Measurements from ENCODE around the gene CHMP3. TPM values are rescaled to one million over a fixed set of nuclear protein-coding genes. Genes with fewer than 3 reads are reported as not detected.

The CHMP3 gene
- total and polyA plus RNA-seq, 4 donors: 92.7 to 202 (median 146) TPM

DNA sequence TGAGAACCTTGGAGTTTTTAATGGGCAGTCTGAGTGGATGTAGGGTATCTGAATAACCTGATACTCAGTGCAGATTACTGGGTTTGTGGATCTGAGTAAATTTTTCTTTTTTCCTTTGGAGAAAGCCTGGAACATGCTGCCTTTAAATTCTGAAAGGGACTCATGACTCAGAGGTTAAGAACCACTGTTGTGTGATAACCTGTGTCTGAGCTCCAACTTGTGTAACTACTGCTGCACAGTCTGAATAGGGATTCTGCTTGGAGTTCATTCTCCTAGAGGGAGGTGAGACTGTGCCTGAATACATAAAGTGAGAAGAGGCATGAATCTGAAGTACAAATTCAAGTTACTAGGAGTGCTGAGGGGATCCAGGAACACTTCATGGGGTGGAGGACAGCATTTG lies 85.9 kb downstream of the CHMP3 start:
- H3K27ac ChIP-seq (ENCODE audit: low read depth in 1 of 2, low read length in 2 of 2): peak overlapping the region; percentile 30 to 83
- no peaks in the 10 kb centered on the region for H3K27me3 ChIP-seq (ENCODE audit: control insufficient read depth in 1 of 2, insufficient read depth in 2 of 2, low read length in 1 of 2)
- intact Hi-C loops (cut with DNase I): no loop called here
- H3K4me1 ChIP-seq (ENCODE audit: control insufficient read depth in 1 of 2, insufficient read depth in 2 of 2, low read length in 2 of 2): peaks cover 7 to 12% of the 10 kb centered on the region in 2 donors
- DNase-seq (no peak), ATAC-seq (ENCODE audit: low FRiP score) (peak; percentile 51)
- peaks cover 4 to 11% of the 10 kb centered on the region in 2 donors for H3K36me3 ChIP-seq (ENCODE audit: control insufficient read depth in 1 of 2, insufficient read depth in 2 of 2, low read length in 1 of 2)
- H3K9me3 ChIP-seq (ENCODE audit: control insufficient read depth, low read length): no peaks in the 10 kb centered on the region
- no peak overlapping the region for H3K4me3 ChIP-seq (ENCODE audit: low read length in 2 of 2)

GRCh38 chr2:86476918-86477317 lies 86.3 kb downstream of the CHMP3 start:
- intact Hi-C loops (cut with DNase I): no loop called here
- peaks cover 6 to 8% of the 10 kb centered on the region in 2 donors for H3K4me1 ChIP-seq (ENCODE audit: control insufficient read depth in 1 of 2, insufficient read depth in 2 of 2, low read length in 2 of 2)
- H3K4me3 ChIP-seq (ENCODE audit: low read length in 2 of 2): no peak overlapping the region
- 16 to 21% methylated on average over 3 of the region's 3 CpGs for WGBS, 2 donors
- H3K27me3 ChIP-seq (ENCODE audit: control insufficient read depth in 1 of 2, insufficient read depth in 2 of 2, low read length in 1 of 2): no peaks in the 10 kb centered on the region
- DNase-seq (no peak), ATAC-seq (ENCODE audit: low FRiP score) (no peak)
- peaks cover 4 to 7% of the 10 kb centered on the region in 2 donors for H3K36me3 ChIP-seq (ENCODE audit: control insufficient read depth in 1 of 2, insufficient read depth in 2 of 2, low read length in 1 of 2)
- peak overlapping the region; percentile 30 to 83 for H3K27ac ChIP-seq (ENCODE audit: low read depth in 1 of 2, low read length in 2 of 2)
- H3K9me3 ChIP-seq (ENCODE audit: control insufficient read depth, low read length): no peaks in the 10 kb centered on the region

DNA sequence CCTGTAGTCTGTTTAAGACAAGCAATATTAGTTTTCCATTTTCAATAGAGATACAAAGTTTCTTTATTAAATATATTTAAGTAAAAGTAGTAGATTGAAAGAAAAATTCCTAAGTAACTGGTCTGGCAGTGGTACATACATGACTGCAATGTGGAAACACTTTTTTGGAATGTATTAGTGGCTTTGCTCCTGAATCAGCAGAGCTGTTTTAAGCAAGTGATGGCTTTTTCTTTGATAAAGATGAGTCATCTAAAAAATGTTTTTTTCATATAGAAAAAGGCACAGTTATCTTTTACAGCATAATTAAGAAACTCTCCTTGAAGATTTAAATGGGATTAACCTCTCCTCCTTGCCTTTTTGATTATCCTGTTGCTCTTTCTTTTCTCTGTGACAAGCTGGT lies 87.2 kb downstream of the CHMP3 start:
- H3K4me1 ChIP-seq (ENCODE audit: control insufficient read depth in 1 of 2, insufficient read depth in 2 of 2, low read length in 2 of 2): peaks cover 6 to 8% of the 10 kb centered on the region in 2 donors
- H3K27ac ChIP-seq (ENCODE audit: low read depth in 1 of 2, low read length in 2 of 2): peak overlapping the region; percentile 30 to 32

DNA sequence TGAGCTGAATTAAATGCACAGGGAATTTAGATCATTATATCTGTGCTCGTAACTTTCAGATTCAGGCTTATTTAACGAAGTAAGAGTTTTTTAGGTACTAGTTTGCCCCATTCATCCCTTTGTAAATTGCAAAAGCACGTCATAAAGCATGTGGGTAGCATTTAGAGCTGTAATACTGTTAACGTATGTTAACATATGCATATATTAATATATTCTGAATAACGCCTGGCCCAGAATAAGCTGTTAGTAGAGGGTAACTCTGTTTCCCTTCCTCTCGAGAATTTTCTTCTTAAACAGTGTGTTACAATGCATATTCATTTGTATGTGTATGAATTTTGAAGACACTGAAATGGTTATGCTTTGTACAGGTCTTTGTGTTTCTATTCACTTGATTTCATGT lies 91.6 kb downstream of the CHMP3 start:
- no peaks in the 10 kb centered on the region for H3K27me3 ChIP-seq (ENCODE audit: control insufficient read depth in 1 of 2, insufficient read depth in 2 of 2, low read length in 1 of 2)
- DNase-seq: no peak
- WGBS, 2 donors: 94 to 96% methylated on average over 6 of the region's 6 CpGs
- no peak for ATAC-seq (ENCODE audit: low FRiP score)
- peaks cover under 1 to 3% of the 10 kb centered on the region in 2 donors for H3K4me1 ChIP-seq (ENCODE audit: control insufficient read depth in 1 of 2, insufficient read depth in 2 of 2, low read length in 2 of 2)
- H3K27ac ChIP-seq (ENCODE audit: low read depth in 1 of 2, low read length in 2 of 2): no peak overlapping the region
- intact Hi-C loops (cut with DNase I): no loop called here
- no peaks in the 10 kb centered on the region for H3K9me3 ChIP-seq (ENCODE audit: control insufficient read depth, low read length)
- H3K4me3 ChIP-seq (ENCODE audit: low read length in 2 of 2): no peak overlapping the region
- H3K36me3 ChIP-seq (ENCODE audit: control insufficient read depth in 1 of 2, insufficient read depth in 2 of 2, low read length in 1 of 2): peaks cover 4 to 5% of the 10 kb centered on the region in 2 donors

More for the DNA sequence above, 87.2 kb downstream of the CHMP3 start:
- DNase-seq (no peak), ATAC-seq (ENCODE audit: low FRiP score) (no peak)
- peaks cover 4 to 5% of the 10 kb centered on the region in 2 donors for H3K36me3 ChIP-seq (ENCODE audit: control insufficient read depth in 1 of 2, insufficient read depth in 2 of 2, low read length in 1 of 2)
- no peaks in the 10 kb centered on the region for H3K9me3 ChIP-seq (ENCODE audit: control insufficient read depth, low read length)
- H3K27me3 ChIP-seq (ENCODE audit: control insufficient read depth in 1 of 2, insufficient read depth in 2 of 2, low read length in 1 of 2): no peaks in the 10 kb centered on the region
- intact Hi-C loops (cut with DNase I): no loop called here
- H3K4me3 ChIP-seq (ENCODE audit: low read length in 2 of 2): no peak overlapping the region

DNA sequence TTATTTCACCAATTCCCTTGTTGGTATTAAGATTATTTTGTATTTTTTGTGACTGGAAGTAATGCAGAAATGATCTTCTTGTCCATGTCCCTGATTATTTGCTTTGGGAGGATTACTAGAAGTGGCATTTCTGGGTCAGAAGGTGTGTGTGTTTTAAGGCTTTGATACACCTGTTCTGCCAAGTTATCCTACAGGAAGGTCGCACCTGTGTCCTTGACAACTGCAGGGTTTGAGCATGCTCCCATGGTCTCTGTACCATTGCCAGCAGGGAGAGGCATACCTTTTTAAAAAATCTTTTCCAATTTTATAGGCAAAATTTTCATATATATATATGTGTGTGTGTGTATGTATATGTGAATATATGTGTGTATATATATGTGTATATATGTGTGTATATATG lies 92.4 kb downstream of the CHMP3 start:
- Histone ChIP-seq H3K27me3 (ENCODE audit: control insufficient read depth in 1 of 2, insufficient read depth in 2 of 2, low read length in 1 of 2) (no peaks in the 10 kb centered on the region), H3K9me3 (ENCODE audit: control insufficient read depth, low read length) (no peaks in the 10 kb centered on the region), H3K27ac (ENCODE audit: low read depth in 1 of 2, low read length in 2 of 2) (no peak overlapping the region), H3K4me3 (ENCODE audit: low read length in 2 of 2) (no peak overlapping the region), H3K36me3 (ENCODE audit: control insufficient read depth in 1 of 2, insufficient read depth in 2 of 2, low read length in 1 of 2) (peaks cover 4 to 9% of the 10 kb centered on the region in 2 donors), H3K4me1 (ENCODE audit: control insufficient read depth in 1 of 2, insufficient read depth in 2 of 2, low read length in 2 of 2) (no peaks in the 10 kb centered on the region)
- DNase-seq (no peak), ATAC-seq (ENCODE audit: low FRiP score) (no peak)
- WGBS, 2 donors: 96 to 100% methylated on average over 1 of the region's 1 CpG
- intact Hi-C loops (cut with DNase I): no loop called here

GRCh38 chr2:86468162-86469033 lies 94.8 kb downstream of the CHMP3 start:
- intact Hi-C loops (cut with DNase I): no loop called here
- peaks cover 2 to 8% of the 10 kb centered on the region in 2 donors for H3K36me3 ChIP-seq (ENCODE audit: control insufficient read depth in 1 of 2, insufficient read depth in 2 of 2, low read length in 1 of 2)

DNA sequence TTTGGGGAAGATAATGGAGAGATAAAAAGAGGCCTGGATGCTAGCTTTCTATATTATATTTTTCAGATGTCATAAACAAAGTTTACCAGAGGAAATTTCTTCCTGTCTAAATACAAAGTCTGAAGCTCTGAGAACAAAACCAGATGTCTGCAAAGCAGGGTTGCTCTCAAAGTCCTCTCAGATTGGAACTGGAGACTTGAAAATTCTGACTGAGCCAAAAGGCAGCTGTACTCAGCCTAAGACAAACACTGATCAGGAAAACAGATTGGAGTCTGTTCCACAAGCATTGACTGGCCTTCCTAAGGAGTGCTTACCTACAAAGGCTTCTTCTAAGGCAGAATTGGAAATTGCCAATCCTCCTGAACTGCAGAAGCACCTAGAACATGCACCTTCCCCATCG lies 96.9 kb downstream of the CHMP3 start:
- no peak for ATAC-seq (ENCODE audit: low FRiP score)

More at GRCh38 chr2:86468162-86469033, 94.8 kb downstream of the CHMP3 start:
- Histone ChIP-seq H3K27ac (ENCODE audit: low read depth in 1 of 2, low read length in 2 of 2) (no peak overlapping the region), H3K27me3 (ENCODE audit: control insufficient read depth in 1 of 2, insufficient read depth in 2 of 2, low read length in 1 of 2) (no peaks in the 10 kb centered on the region), H3K4me1 (ENCODE audit: control insufficient read depth in 1 of 2, insufficient read depth in 2 of 2, low read length in 2 of 2) (peaks cover 0 to 2% of the 10 kb centered on the region in 2 donors), H3K4me3 (ENCODE audit: low read length in 2 of 2) (no peak overlapping the region), H3K9me3 (ENCODE audit: control insufficient read depth, low read length) (no peaks in the 10 kb centered on the region)
- DNase-seq (no peak), ATAC-seq (ENCODE audit: low FRiP score) (no peak)
- 89 to 90% methylated on average over 7 of the region's 7 CpGs for WGBS, 2 donors

GRCh38 chr2:86464652-86465051 lies 98.6 kb downstream of the CHMP3 start:
- WGBS, 2 donors: 57 to 60% methylated on average over 3 of the region's 3 CpGs
- Histone ChIP-seq H3K36me3 (ENCODE audit: control insufficient read depth in 1 of 2, insufficient read depth in 2 of 2, low read length in 1 of 2) (peaks cover 8% of the 10 kb centered on the region in 2 donors), H3K9me3 (ENCODE audit: control insufficient read depth, low read length) (no peaks in the 10 kb centered on the region), H3K4me3 (ENCODE audit: low read length in 2 of 2) (no peak overlapping the region), H3K27me3 (ENCODE audit: control insufficient read depth in 1 of 2, insufficient read depth in 2 of 2, low read length in 1 of 2) (no peaks in the 10 kb centered on the region), H3K27ac (ENCODE audit: low read depth in 1 of 2, low read length in 2 of 2) (no peak overlapping the region), H3K4me1 (ENCODE audit: control insufficient read depth in 1 of 2, insufficient read depth in 2 of 2, low read length in 2 of 2) (peaks cover 0 to 4% of the 10 kb centered on the region in 2 donors)
- intact Hi-C loops (cut with DNase I): no loop called here
- peak in 1 of 2 donors; percentile 51 for DNase-seq
- ATAC-seq (ENCODE audit: low FRiP score): no peak

More for the DNA sequence above, 96.9 kb downstream of the CHMP3 start:
- Histone ChIP-seq H3K4me1 (ENCODE audit: control insufficient read depth in 1 of 2, insufficient read depth in 2 of 2, low read length in 2 of 2) (peaks cover 0 to 4% of the 10 kb centered on the region in 2 donors), H3K36me3 (ENCODE audit: control insufficient read depth in 1 of 2, insufficient read depth in 2 of 2, low read length in 1 of 2) (peaks cover 3 to 8% of the 10 kb centered on the region in 2 donors), H3K4me3 (ENCODE audit: low read length in 2 of 2) (no peak overlapping the region), H3K27me3 (ENCODE audit: control insufficient read depth in 1 of 2, insufficient read depth in 2 of 2, low read length in 1 of 2) (no peaks in the 10 kb centered on the region), H3K9me3 (ENCODE audit: control insufficient read depth, low read length) (no peaks in the 10 kb centered on the region), H3K27ac (ENCODE audit: low read depth in 1 of 2, low read length in 2 of 2) (no peak overlapping the region)
- intact Hi-C loops (cut with DNase I): no loop called here
- DNase-seq: no peak
- WGBS, 2 donors: 88 to 93% methylated on average over 1 of the region's 1 CpG

Measured in aorta (tissue), 5 donors.